ENCODE measurements around the gene NUMA1.

- TF ChIP-seq MXI1 (conservative IDR thresholded peaks at IDR 0.05; ENCODE audit: poor library complexity, severe bottlenecking) (no peak), POLR2AphosphoS5 (IDR thresholded peaks at IDR 0.05) (no peak), EP300 (conservative IDR thresholded peaks at IDR 0.05; ENCODE audit: poor library complexity, severe bottlenecking) (no peak), SMC3 (conservative IDR thresholded peaks at IDR 0.05; ENCODE audit: poor library complexity) (no peak), REST (IDR thresholded peaks at IDR 0.05; ENCODE audit: borderline replicate concordance) (no peak)
- TF ChIP-seq, protein P1, sequence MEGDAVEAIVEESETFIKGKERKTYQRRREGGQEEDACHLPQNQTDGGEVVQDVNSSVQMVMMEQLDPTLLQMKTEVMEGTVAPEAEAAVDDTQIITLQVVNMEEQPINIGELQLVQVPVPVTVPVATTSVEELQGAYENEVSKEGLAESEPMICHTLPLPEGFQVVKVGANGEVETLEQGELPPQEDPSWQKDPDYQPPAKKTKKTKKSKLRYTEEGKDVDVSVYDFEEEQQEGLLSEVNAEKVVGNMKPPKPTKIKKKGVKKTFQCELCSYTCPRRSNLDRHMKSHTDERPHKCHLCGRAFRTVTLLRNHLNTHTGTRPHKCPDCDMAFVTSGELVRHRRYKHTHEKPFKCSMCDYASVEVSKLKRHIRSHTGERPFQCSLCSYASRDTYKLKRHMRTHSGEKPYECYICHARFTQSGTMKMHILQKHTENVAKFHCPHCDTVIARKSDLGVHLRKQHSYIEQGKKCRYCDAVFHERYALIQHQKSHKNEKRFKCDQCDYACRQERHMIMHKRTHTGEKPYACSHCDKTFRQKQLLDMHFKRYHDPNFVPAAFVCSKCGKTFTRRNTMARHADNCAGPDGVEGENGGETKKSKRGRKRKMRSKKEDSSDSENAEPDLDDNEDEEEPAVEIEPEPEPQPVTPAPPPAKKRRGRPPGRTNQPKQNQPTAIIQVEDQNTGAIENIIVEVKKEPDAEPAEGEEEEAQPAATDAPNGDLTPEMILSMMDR (IDR thresholded peaks at IDR 0.05; ENCODE audit: poor library complexity, severe bottlenecking) = no peak
Measured at GRCh38 chr11:72008728-72009127, 71.6 kb downstream of the NUMA1 start.
